Middle frontal gyrus (tissue), 1 donor: Measurements from ENCODE around the gene WNT9B.
"Not testable (repeated sequence)": the region's sequence is repeated elsewhere in the genome, so short reads cannot be mapped to it uniquely, and the experiment has no call there.

Experiments used
- DNase-seq: peaks from one replicate; pipeline ENCODE4 v3.0.0-alpha.2; 2015; ENCODE audit warnings: low spot score; ENCODE audit errors: extremely low spot score

Gene WNT9B

GRCh38 chr17:46821482-46822387, 29.6 kb upstream of the WNT9B start:
- no peak for DNase-seq

- no peak for DNase-seq
Observed at GRCh38 chr17:46822388-46822921, 28.9 kb upstream of the WNT9B start.

- DNase-seq, result no peak
Observed at GRCh38 chr17:46823657-46824056, 27.7 kb upstream of the WNT9B start.

- DNase-seq, result no peak
Observed at GRCh38 chr17:46826116-46826515, 25.3 kb upstream of the WNT9B start.

- DNase-seq, result no peak
Observed at GRCh38 chr17:46827274-46827673, 24.1 kb upstream of the WNT9B start.

- no peak for DNase-seq
Observed at GRCh38 chr17:46831573-46832330, 19.6 kb upstream of the WNT9B start.

GRCh38 chr17:46832331-46832821, 19.0 kb upstream of the WNT9B start:
- DNase-seq, result no peak

GRCh38 chr17:46832945-46833839, 18.2 kb upstream of the WNT9B start:
- DNase-seq, result no peak

GRCh38 chr17:46833840-46834208, 17.6 kb upstream of the WNT9B start:
- DNase-seq, result no peak

- DNase-seq, result no peak
Observed at GRCh38 chr17:46834846-46835245, 16.5 kb upstream of the WNT9B start.

GRCh38 chr17:46836500-46836899, 14.9 kb upstream of the WNT9B start:
- no peak for DNase-seq

GRCh38 chr17:46837521-46837920, 13.9 kb upstream of the WNT9B start:
- DNase-seq, result no peak

- no peak for DNase-seq
Observed at GRCh38 chr17:46839211-46839610, 12.2 kb upstream of the WNT9B start.

- not testable (repeated sequence) for DNase-seq
Observed at GRCh38 chr17:46840596-46840995, 10.8 kb upstream of the WNT9B start.

- DNase-seq, result no peak
Observed at GRCh38 chr17:46841561-46842379, 9.6 kb upstream of the WNT9B start.

- DNase-seq, result no peak
Observed at GRCh38 chr17:46842835-46843234, 8.5 kb upstream of the WNT9B start.

GRCh38 chr17:46847204-46848191, 3.9 kb upstream of the WNT9B start:
- DNase-seq, result no peak

- DNase-seq, result no peak
Observed at GRCh38 chr17:46848534-46848933, 2.8 kb upstream of the WNT9B start.

- DNase-seq, result no peak
Observed at GRCh38 chr17:46850688-46851028, 725 bp upstream of the WNT9B start.
